OCI-LY1 (cell line): ENCODE measurements around the gene PER2.

Experiments
- EZH2 ChIP-seq: fragments of 200-600 bp; sonication (generic), shearing (Covaris generic); IDR thresholded peaks from 2 replicates; pipeline ENCODE4 v1.8.0; 2017; ENCODE audit warnings: borderline replicate concordance, mixed run types, mild to moderate bottlenecking, antibody characterized with exemption, low read length, moderate library complexity, mixed read lengths
- TF ChIP-seq, protein P1 (sequence below): fragments of 200-600 bp; sonication (generic), shearing (Covaris generic); IDR thresholded peaks from 2 replicates; pipeline ENCODE4 v1.5.1; 2017; ENCODE audit warnings: mild to moderate bottlenecking, antibody characterized with exemption, low read length, moderate library complexity, mixed read lengths

DNA sequence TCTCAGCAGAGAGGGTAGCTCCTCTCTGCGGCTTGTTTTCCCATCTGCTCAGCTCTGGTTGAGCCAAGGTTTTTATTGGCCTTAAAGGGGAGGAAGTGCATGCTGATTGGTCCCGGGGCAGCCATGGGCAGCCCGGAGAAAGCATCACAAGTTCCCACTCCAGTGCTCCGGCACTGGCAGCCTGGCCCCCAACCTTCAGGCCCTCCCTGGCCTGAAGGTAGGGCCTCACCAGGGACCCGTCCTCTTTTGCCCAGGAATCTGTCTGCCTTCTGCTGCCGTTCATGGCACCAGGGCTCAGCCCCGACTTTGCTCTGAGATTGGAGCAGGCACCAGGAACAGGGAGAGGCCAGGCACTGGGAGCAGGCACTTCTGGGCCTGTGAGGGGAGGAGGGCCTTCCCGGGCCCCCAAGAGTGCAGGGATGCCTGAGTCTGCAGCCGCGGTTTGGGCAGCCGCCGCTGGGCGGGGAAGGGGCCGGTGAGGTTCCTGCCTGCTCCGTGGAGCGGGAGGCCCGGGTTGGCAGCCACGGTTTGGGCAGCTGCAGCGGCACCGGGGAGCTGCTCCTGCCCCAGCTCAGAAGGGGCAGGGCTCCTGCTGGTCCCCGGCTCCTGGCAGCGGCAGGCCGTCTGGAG lies 67.4 kb downstream of the PER2 start:
- no peak for TF ChIP-seq EZH2
- TF ChIP-seq, protein P1, sequence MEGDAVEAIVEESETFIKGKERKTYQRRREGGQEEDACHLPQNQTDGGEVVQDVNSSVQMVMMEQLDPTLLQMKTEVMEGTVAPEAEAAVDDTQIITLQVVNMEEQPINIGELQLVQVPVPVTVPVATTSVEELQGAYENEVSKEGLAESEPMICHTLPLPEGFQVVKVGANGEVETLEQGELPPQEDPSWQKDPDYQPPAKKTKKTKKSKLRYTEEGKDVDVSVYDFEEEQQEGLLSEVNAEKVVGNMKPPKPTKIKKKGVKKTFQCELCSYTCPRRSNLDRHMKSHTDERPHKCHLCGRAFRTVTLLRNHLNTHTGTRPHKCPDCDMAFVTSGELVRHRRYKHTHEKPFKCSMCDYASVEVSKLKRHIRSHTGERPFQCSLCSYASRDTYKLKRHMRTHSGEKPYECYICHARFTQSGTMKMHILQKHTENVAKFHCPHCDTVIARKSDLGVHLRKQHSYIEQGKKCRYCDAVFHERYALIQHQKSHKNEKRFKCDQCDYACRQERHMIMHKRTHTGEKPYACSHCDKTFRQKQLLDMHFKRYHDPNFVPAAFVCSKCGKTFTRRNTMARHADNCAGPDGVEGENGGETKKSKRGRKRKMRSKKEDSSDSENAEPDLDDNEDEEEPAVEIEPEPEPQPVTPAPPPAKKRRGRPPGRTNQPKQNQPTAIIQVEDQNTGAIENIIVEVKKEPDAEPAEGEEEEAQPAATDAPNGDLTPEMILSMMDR, result no peak
